H1 (cell line): Measurements from ENCODE around the gene MEIS2.

Experiments used
- CHD1 ChIP-seq: IDR thresholded peaks from 2 replicates; pipeline ENCODE4 v1.6.1; 2012; ENCODE audit warnings: low read depth, low read length, improper control_type of control experiment
- EP300 ChIP-seq, 2 experiments: IDR thresholded peaks; 1 replicate in 1 of 2; 2 replicates in 1 of 2; pipeline ENCODE4 v1.6.1; 2011 to 2012; ENCODE audit warnings: low read depth in 2 of 2, low read length in 2 of 2, mild to moderate bottlenecking in 2 of 2, borderline replicate concordance in 1 of 2, inconsistent platforms in 1 of 2, moderate library complexity in 1 of 2
- JUN ChIP-seq: IDR thresholded peaks from 2 replicates; pipeline ENCODE4 v1.6.1; 2011; ENCODE audit warnings: low read depth, mild to moderate bottlenecking, improper control_type of control experiment, low read length
- KDM1A ChIP-seq: fragments of 200-600, 300-600 bp; sonication (generic); IDR thresholded peaks from 2 replicates; pipeline ENCODE4 v1.7.1; 2016; ENCODE audit warnings: mild to moderate bottlenecking, low read length, borderline replicate concordance
- POLR2A ChIP-seq, 2 experiments: IDR thresholded peaks; 1 replicate in 1 of 2; 2 replicates in 1 of 2; pipeline ENCODE4 v1.6.1; 2011; ENCODE audit warnings: low read depth in 2 of 2, low read length in 2 of 2, mild to moderate bottlenecking in 2 of 2; ENCODE audit errors: control extremely low read depth in 1 of 2
- POLR2AphosphoS5 ChIP-seq: IDR thresholded peaks from 2 replicates; pipeline ENCODE4 v1.6.1; 2011; ENCODE audit warnings: low read depth, low read length
- RFX5 ChIP-seq: IDR thresholded peaks from 2 replicates; pipeline ENCODE4 v1.6.1; 2011; ENCODE audit warnings: low read depth, low read length, improper control_type of control experiment, borderline replicate concordance
- SIX5 ChIP-seq: IDR thresholded peaks from 2 replicates; pipeline ENCODE4 v1.6.1; 2011; ENCODE audit warnings: mild to moderate bottlenecking, low read depth, low read length
- SP2 ChIP-seq: IDR thresholded peaks from 2 replicates; pipeline ENCODE4 v1.6.1; 2012; ENCODE audit warnings: mild to moderate bottlenecking, low read length, inconsistent platforms
- TAF1 ChIP-seq: IDR thresholded peaks from 2 replicates; pipeline ENCODE4 v1.6.1; 2011; ENCODE audit warnings: mild to moderate bottlenecking, low read depth, low read length
- TAF7 ChIP-seq: optimal IDR thresholded peaks from 2 replicates; pipeline ENCODE3; 2011; ENCODE audit warnings: low read depth, mild to moderate bottlenecking, inconsistent platforms, low read length, moderate library complexity, borderline replicate concordance
- TBP ChIP-seq: IDR thresholded peaks from 2 replicates; pipeline ENCODE4 v1.6.1; 2011; ENCODE audit warnings: low read depth, low read length, improper control_type of control experiment

DNA sequence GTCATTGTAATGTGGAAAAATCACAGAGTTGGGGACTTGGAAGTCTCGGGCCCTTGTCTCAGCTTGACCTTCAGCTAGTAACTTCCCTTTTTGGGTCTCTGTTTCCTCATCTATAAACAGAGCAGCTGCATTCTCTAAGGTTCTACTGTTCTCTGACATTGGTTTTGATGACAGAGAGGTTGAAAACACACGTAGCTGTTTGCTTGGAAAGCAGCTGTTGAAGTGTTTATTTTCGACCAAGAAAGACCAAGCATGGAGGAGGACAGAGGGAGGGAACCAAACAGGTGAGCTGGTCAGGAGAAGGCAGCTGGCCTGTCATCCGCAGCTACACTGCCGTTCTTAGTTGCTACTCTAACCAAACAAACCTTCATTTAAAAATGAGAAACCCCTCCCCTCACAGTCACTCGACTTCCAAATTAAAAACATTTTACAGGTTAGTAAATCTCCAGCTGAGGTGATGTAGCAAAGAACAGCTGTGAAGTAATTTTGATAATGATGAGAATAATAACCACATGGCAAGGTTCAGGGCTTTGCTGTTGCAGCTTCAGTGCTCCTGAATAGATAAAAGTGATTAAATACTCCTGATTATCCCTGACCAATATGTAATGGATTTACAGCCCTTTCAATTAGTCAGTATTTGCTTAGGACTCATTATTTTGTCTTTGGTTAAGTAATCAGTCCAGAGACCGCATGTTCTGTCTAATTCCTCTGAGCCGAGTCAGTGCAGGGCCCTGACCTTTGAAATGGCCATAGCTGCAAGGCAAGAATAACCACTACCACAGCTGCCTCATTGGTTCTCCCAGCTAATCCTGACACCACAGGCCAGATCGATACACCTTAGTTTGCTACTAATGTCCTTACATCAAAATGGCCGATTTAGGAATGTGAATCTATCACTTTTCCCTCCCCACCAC is 65.3 kb downstream of the MEIS2 start:
- TF ChIP-seq EP300 (IDR thresholded peaks at IDR 0.05; ENCODE audit: borderline replicate concordance in 1 of 2, low read depth in 2 of 2, low read length in 2 of 2) (no peak), TAF7 (no peak), CHD1 (no peak), POLR2AphosphoS5 (no peak), POLR2A (IDR thresholded peaks at IDR 0.05; ENCODE audit: control extremely low read depth in 1 of 2, low read depth in 2 of 2, low read length in 2 of 2) (no peak), TBP (no peak), KDM1A (no peak), SIX5 (no peak), TAF1 (no peak), RFX5 (no peak), JUN (no peak), SP2 (no peak)
